Prostate gland (tissue), 2 donors: Measurements from ENCODE around the gene CPED1.

Experiments
- POLR2AphosphoS5 ChIP-seq: sonication (generic); formaldehyde crosslinking; IDR thresholded peaks from one replicate; pipeline ENCODE4 v1.6.1; 2017; ENCODE audit warnings: antibody characterized with exemption
- TF ChIP-seq, protein P1 (sequence below), 4 experiments: fragments of 200-600 bp in 2 of 4; fragments of 450-650 bp in 2 of 4; sonication (generic) in 2 of 4; IDR thresholded peaks; 1 replicate in 3 of 4; 2 replicates in 1 of 4; pipeline ENCODE4 v1.5.1; 2016 to 2019; ENCODE audit warnings: antibody characterized with exemption in 4 of 4, mild to moderate bottlenecking in 2 of 4, moderate library complexity in 2 of 4

DNA sequence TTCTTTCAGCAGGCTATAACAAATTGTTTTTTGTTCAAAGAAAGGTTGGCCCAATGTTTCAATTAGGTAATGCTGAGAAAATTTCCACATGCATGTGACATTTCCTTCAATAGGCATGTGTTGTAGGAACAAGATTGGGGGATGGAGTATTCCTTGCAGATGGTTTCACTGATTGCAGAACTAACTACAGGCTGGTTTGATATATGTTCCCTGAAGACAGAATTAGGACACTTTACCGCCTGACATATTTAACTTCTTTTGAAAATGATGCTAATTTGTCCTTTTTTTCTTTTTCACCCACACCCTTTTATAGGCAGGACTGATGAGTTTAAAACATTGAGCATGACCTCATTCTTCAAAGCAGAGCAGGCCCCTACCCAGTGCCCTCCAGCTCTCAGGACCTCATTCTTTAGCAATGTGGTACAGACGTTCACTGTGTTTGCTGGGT lies 163.3 kb downstream of the CPED1 start:
- TF ChIP-seq, protein P1, sequence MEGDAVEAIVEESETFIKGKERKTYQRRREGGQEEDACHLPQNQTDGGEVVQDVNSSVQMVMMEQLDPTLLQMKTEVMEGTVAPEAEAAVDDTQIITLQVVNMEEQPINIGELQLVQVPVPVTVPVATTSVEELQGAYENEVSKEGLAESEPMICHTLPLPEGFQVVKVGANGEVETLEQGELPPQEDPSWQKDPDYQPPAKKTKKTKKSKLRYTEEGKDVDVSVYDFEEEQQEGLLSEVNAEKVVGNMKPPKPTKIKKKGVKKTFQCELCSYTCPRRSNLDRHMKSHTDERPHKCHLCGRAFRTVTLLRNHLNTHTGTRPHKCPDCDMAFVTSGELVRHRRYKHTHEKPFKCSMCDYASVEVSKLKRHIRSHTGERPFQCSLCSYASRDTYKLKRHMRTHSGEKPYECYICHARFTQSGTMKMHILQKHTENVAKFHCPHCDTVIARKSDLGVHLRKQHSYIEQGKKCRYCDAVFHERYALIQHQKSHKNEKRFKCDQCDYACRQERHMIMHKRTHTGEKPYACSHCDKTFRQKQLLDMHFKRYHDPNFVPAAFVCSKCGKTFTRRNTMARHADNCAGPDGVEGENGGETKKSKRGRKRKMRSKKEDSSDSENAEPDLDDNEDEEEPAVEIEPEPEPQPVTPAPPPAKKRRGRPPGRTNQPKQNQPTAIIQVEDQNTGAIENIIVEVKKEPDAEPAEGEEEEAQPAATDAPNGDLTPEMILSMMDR (IDR thresholded peaks at IDR 0.05): no peak
- no peak for TF ChIP-seq POLR2AphosphoS5
